ENCODE results near the gene PER1. TPM values are rescaled to one million over a fixed set of nuclear protein-coding genes. Genes with fewer than 3 reads are reported as not detected.
A peak's percentile ranks its signal among the peaks of the same experiment; 100 is the strongest.

The PER1 gene
- total and polyA plus RNA-seq, 2 of the 13 experiments (the other 11 are each of a cell fraction or from before 2014, with no cell fraction given): 2.6 to 3.6 TPM

DNA sequence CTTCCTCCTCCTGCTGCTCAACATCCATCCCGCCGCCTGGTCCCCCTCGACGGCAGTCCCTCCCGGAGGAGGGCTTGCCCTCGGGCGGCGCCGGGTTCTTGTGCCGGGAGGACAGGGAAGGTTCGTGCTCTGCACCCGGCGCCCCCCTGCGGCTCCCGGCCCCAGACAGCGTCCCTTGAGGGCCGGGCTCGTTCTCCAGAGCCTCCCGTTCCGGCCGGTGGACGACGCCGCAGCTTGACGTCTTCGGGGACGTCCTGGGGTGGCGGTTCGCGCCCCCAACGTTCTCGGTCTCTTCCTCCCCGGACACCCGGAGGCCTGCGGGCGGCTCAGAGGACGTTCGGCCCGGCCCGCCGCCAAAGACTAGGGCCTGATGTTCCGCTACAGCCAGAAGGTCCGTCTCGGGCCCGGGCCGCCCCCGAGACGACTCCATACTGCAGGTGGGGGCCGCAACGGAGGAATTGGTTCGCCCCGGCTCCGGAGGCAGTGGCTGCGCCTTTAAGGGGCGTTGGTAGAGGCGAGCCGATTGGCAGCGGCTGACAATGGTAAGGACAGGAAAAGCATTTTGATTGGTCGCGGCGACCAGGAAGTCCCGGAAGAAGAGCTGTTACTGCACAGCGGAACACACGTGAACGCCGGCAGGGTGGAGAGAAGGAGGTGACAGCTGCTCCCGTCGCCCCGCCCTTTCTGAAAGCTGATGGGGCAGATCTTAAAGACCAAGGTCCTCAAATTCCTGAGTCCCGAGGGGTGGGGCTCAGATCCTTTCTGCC lies 37.7 kb upstream of the PER1 start, which contains the start of gene BORCS6 (continued):
- TF ChIP-seq, protein P1, sequence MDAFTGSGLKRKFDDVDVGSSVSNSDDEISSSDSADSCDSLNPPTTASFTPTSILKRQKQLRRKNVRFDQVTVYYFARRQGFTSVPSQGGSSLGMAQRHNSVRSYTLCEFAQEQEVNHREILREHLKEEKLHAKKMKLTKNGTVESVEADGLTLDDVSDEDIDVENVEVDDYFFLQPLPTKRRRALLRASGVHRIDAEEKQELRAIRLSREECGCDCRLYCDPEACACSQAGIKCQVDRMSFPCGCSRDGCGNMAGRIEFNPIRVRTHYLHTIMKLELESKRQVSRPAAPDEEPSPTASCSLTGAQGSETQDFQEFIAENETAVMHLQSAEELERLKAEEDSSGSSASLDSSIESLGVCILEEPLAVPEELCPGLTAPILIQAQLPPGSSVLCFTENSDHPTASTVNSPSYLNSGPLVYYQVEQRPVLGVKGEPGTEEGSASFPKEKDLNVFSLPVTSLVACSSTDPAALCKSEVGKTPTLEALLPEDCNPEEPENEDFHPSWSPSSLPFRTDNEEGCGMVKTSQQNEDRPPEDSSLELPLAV (CRISPR knock-in tag; conservative IDR thresholded peaks at IDR 0.05; ENCODE audit: low read depth): no peak
- TF ChIP-seq ZNF607 (CRISPR knock-in tag; IDR thresholded peaks at IDR 0.05; ENCODE audit: borderline replicate concordance): no peak
- no peak for TF ChIP-seq ZHX1 (CRISPR knock-in tag; IDR thresholded peaks at IDR 0.05; ENCODE audit: low read depth)
- no peak for TF ChIP-seq SOX6 (IDR thresholded peaks at IDR 0.05)
- TF ChIP-seq SOX6 (CRISPR knock-in tag; IDR thresholded peaks at IDR 0.05): no peak; the same call in 1 of the 2 replicates
- 0 out of 2 replicates have a peak, but pooled peaks have one; percentile 68 for TF ChIP-seq ZNF546 (CRISPR knock-in tag; conservative IDR thresholded peaks at IDR 0.05)
- no peak for TF ChIP-seq DNMT3B (CRISPR knock-in tag; conservative IDR thresholded peaks at IDR 0.05)
- no peak for TF ChIP-seq ZNF704 (CRISPR knock-in tag; IDR thresholded peaks at IDR 0.05; ENCODE audit: borderline replicate concordance)
- TF ChIP-seq FOSL2 (CRISPR knock-in tag; IDR thresholded peaks at IDR 0.05): no peak
- no peak for TF ChIP-seq ATF5 (CRISPR knock-in tag; IDR thresholded peaks at IDR 0.05; ENCODE audit: low read depth)
- TF ChIP-seq, protein P2, sequence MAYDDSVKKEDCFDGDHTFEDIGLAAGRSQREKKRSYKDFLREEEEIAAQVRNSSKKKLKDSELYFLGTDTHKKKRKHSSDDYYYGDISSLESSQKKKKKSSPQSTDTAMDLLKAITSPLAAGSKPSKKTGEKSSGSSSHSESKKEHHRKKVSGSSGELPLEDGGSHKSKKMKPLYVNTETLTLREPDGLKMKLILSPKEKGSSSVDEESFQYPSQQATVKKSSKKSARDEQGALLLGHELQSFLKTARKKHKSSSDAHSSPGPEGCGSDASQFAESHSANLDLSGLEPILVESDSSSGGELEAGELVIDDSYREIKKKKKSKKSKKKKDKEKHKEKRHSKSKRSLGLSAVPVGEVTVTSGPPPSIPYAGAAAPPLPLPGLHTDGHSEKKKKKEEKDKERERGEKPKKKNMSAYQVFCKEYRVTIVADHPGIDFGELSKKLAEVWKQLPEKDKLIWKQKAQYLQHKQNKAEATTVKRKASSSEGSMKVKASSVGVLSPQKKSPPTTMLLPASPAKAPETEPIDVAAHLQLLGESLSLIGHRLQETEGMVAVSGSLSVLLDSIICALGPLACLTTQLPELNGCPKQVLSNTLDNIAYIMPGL (CRISPR knock-in tag; IDR thresholded peaks at IDR 0.05; ENCODE audit: borderline replicate concordance in 1 of 2, low read depth in 1 of 2): peak; percentile 88 to 96
- TF ChIP-seq NKX3-1 (CRISPR knock-in tag; IDR thresholded peaks at IDR 0.05): 0 out of 2 replicates have a peak, but pooled peaks have one; percentile 50
- no peak for TF ChIP-seq ZNF292 (CRISPR knock-in tag; IDR thresholded peaks at IDR 0.05; ENCODE audit: borderline replicate concordance, low read depth)
- TF ChIP-seq CHD2 (IDR thresholded peaks at IDR 0.05; ENCODE audit: low read depth, low read length): no peak
- no peak for TF ChIP-seq ZBTB39 (CRISPR knock-in tag; IDR thresholded peaks at IDR 0.05)
- TF ChIP-seq ZBTB8A (CRISPR knock-in tag; IDR thresholded peaks at IDR 0.05; ENCODE audit: borderline replicate concordance, low read depth): 0 out of 2 replicates have a peak, but pooled peaks have one; percentile 31
- peak; percentile 18; the same call in 1 of the 2 replicates for TF ChIP-seq RAD21 (CRISPR knock-in tag; IDR thresholded peaks at IDR 0.05)
- TF ChIP-seq TRIM24 (CRISPR knock-in tag; IDR thresholded peaks at IDR 0.05): no peak

Data from HepG2 (cell line).